GM15510 (cell line): ENCODE measurements around the gene FANK1.

Experiments
- POLR2A ChIP-seq: IDR thresholded peaks from 3 replicates; pipeline ENCODE4 v1.6.1; 2011; ENCODE audit warnings: borderline replicate concordance; ENCODE audit not compliant: insufficient read length; ENCODE audit errors: extremely low read depth

Gene FANK1

DNA sequence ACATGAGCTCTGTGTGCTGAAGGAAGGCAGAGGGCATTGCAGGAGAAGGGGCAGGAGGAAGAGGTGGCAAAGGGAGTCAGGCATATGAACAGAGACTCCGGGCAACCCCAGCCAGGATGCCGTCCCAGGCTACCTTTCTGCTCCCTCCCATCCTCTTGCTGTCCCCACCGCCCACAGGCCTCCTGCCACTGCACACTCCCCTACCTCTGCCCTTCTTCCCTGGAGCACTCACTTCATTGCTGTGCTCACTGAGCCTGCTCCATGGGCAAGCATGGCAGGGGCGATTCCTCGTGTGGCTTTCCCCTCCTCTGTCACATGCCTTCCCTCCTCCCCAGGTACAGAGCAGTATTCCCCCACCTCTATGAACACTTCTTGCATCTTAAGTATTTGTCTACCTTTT lies 93.4 kb downstream of the FANK1 start:
- no peak for TF ChIP-seq POLR2A

GRCh38 chr10:125990974-125991373 lies 94.6 kb downstream of the FANK1 start:
- no peak for TF ChIP-seq POLR2A

DNA sequence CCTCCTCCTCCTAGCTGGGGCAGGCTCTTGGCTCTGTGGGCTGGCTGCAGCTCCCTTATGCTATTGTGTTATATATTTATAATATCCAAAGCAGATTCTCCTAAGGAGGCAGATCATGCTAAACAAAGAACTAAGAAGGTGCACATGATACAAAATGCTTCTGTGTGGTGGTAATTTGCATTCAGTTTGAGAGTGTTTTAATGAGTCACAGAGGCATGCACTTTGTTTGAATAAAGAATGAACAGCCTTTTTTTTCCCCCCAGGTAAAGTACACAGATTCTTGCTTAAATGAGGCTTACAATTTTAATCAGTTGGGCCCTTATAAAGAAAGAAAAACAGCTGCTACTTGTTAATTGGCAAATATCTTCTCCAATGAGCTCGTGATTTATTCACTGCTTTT lies 95.0 kb downstream of the FANK1 start:
- TF ChIP-seq POLR2A: no peak

GRCh38 chr10:125992254-125992653 lies 95.9 kb downstream of the FANK1 start:
- no peak for TF ChIP-seq POLR2A

DNA sequence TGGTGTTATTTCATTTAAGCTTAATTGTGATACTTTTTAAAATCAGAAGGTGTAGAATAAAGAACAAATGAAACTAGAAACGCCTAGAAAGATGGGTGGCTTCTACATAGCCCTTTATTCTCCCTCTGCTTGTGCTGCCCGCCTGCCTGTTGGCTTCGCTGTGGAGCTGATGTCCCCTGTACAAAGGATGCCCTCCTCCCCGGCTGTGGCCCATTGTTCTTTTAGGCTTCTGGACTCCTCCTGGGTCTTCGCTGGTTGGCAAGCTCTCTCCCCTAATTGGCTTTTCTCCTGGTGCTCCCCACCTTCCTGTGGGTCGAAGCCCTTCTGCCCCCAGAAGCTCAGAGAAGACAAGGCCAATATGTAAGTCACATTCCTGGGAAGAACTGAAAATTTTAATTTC lies 98.2 kb downstream of the FANK1 start:
- TF ChIP-seq POLR2A: no peak

- TF ChIP-seq POLR2A: no peak
Measured at GRCh38 chr10:125995726-125996304, 99.5 kb downstream of the FANK1 start.

DNA sequence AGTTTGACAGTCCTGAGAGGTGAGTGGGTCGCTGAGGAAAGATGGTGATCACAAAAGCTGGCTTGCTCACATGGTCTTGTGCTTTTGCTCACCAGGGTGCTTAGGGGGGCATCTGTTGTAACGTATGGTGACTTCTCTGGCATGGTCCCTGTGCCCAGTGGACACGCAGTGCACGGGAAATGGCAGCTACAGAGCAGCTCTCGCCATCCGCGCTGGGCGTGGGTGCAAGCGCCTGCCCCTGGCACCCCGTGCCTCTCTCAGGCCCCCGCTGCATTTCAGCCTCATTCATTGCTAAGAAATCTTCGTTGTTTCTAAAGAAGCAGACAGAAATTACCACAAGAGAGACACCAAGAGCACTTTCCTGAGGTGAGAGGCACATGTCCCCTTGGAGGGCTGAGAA lies 101.2 kb downstream of the FANK1 start:
- no peak for TF ChIP-seq POLR2A

DNA sequence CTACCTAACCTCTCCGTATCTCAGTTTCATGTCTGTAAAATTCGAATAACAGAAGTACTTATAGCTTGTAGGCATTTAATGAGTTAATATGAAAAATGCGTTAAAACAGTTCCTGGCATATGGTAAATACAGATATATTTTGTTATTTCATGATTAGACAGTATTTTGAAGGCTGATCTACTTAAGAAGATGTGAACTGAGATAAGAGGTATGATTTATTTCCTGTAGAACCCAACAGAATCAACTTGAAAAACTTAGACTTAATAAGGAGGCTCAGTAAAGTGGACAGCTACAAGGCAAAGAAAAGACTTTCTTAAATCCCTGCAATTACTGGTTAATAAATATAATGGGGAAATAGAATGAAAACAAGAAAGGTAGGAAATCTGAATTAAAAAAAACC lies 103.3 kb downstream of the FANK1 start:
- TF ChIP-seq POLR2A: no peak

DNA sequence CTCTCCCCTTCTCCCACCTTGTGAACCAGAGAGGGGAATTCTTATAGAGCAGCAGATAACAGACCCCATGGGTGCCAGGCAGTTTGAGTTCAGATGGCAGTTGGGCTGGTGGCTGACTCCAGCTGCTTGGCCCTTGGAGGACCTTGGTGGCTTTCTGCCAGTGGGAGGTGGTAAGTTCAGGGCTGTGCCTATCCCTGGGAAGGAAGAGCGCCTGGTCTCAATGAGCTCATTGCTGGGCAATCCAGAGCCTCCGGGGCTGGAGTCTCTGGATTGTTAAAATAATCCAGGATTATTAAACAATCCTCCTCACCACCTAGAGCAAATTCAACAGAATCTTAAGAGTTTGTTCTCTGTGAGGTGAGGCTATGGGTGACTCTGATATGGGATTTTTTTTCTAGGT lies 105.2 kb downstream of the FANK1 start:
- no peak for TF ChIP-seq POLR2A

DNA sequence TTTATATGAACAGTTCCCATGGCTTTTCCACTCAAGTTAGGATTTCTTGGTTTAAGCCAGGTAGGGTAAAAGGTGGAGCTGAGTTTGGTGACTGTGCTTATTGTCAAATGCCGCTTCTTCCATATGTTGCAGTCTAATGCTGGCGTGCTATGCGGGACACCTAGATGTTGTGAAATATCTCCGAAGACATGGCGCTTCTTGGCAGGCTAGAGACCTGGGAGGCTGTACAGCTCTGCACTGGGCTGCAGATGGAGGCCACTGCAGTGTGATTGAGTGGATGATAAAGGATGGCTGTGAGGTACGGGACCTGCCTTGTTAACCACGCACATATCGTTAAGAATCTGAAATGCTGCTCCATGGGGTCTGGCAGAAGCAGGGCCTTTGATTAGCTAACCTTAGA lies 108.4 kb downstream of the FANK1 start:
- TF ChIP-seq POLR2A: no peak

GRCh38 chr10:126006264-126006663 lies 109.9 kb downstream of the FANK1 start:
- TF ChIP-seq POLR2A: no peak

DNA sequence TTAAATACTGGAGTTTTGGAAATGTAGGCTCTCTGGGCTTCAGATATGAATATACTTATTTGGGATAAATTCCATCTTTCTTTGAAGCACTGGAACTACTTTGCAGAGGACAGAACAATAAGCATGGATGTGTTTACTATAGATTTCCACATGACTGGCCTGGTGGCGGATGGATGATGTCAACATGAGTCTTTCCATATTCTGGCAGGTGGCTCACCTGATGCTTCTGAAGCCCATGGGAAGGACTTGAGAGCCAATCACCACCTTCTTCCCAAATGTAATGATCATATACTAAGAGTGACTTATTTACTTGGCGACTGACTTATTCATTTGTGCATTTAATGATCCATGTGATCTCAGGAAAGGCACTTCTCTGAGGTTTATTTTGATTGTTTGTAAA lies 110.5 kb downstream of the FANK1 start:
- TF ChIP-seq POLR2A: no peak

DNA sequence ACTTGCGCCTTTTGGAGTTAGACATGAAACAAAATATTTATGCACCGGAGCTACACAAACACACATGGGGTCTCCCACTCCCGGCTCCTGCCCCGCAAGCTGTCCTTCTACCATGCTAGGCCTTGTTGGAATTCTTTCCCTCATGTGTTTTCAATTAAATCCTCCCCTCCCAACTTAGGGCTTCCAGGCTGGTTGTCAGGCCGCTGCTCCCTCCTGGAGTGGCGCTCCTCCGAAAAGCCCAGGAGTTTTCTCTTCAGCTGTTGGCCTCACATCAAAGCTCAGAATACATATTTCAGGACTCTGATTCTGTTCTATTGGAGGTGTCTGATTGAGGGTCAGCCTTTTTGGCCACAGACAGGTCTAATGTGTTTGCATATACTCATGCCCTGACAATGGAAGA lies 113.3 kb downstream of the FANK1 start:
- no peak for TF ChIP-seq POLR2A

DNA sequence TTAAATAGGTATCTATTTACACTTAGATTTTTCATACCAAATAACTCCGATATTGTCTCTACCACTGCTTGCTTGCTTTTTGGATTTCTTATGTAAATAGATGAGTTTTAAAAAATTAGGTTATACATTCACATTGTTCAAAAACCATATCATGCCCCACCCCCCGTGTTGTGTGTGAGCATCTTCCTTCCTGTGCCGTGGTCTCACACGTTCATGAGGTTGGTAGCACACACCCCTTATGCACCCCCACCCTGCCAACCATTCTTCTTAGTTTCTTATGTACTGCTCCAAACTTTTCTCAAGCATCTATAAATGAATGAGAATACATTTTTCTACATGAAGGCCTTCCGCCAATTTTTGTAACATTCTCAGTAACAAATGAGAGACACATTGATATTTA lies 115.6 kb downstream of the FANK1 start:
- no peak for TF ChIP-seq POLR2A

GRCh38 chr10:126012485-126012884 lies 116.1 kb downstream of the FANK1 start:
- no peak for TF ChIP-seq POLR2A

DNA sequence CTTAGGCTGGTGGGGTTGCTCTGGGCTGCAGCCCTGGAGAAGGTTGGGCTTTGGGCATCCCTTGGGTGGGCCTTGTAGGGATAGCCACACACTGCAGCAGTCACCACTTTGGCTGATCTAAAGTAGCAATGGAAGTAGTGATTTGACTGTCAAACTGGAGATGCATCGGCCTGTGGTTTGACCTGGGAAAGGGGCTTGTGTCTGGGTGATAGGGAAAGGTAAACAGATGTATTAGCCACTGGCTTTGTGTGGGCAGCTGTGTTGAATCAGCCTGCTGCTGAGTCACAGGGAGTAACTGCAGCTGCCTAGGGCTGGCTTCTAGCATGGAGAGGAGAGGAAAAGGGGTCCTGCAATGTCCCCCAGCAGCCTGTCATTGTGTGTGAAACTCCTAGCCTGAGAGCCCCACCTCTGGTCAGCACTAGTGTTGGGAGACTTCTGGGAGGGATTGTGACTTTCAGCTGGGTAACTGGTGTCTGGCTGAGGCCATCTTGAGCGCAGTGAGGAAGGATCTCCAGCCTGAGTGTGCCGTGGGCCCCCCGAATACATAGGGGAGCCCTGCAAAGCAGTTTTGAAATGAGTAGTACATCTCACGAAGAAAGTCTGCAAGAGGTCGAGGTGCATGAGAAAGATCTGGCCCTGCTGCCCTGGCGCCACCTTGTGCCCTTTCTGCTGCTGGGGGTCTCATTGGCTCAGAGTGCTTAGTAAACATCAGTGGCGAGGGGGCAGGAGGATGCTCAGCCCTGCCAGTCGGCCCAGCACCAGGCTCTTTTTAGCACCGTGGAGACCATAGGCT lies 117.3 kb downstream of the FANK1 start:
- TF ChIP-seq POLR2A: no peak
